Activated CD4-positive, alpha-beta T cell treated with anti-CD3 and anti-CD28 coated beads, Interleukin-2, amount 10 ng/mL, durations not matched to agents 24 days and 14 days (primary cell): ENCODE data around the gene HK2. TPM values are rescaled to one million over a fixed set of nuclear protein-coding genes. Genes with fewer than 3 reads are reported as not detected.
"Not testable (repeated sequence)": the region's sequence is repeated elsewhere in the genome, so short reads cannot be mapped to it uniquely, and the experiment has no call there.

Source experiments
- DNase-seq: peaks from one replicate; pipeline ENCODE4 v3.0.0; 2022
- H3K27ac Mint-ChIP-seq: one replicate; pipeline ENCODE4 v1.8.0; 2022; ENCODE audit warnings: mild to moderate bottlenecking, mixed read lengths
- H3K27me3 Mint-ChIP-seq: one replicate; pipeline ENCODE4 v1.8.0; 2022; ENCODE audit warnings: mixed read lengths
- H3K36me3 Mint-ChIP-seq: one replicate; pipeline ENCODE4 v1.8.0; 2022; ENCODE audit warnings: low read depth, mild to moderate bottlenecking, mixed read lengths
- H3K4me1 Mint-ChIP-seq: one replicate; pipeline ENCODE4 v1.8.0; 2021; ENCODE audit warnings: mixed read lengths
- H3K4me3 Mint-ChIP-seq: one replicate; pipeline ENCODE4 v1.8.0; 2022; ENCODE audit warnings: mild to moderate bottlenecking, moderate library complexity, mixed read lengths
- H3K9me3 Mint-ChIP-seq: one replicate; pipeline ENCODE4 v1.8.0; 2021; ENCODE audit warnings: mixed read lengths
- intact Hi-C: fragments of 100-400 bp; cut with micrococcal nuclease; formaldehyde crosslinking; loops from one replicate; pipeline ENCODE4 v1.15.1; 2023
- total RNA-seq: library from RNA; stranded (reverse); gene quantifications from 2 replicates; pipeline ENCODE4 v1.2.3, GENCODE V29; 2022

HK2 gene
- total RNA-seq, 1 donor from 2014 or later: 118 TPM

- no peak overlapping the region for H3K27ac Mint-ChIP-seq
- peaks cover 20% of the 10 kb centered on the region for H3K27me3 Mint-ChIP-seq
- DNase-seq: no peak
- no peaks in the 10 kb centered on the region for H3K36me3 Mint-ChIP-seq
- H3K4me1 Mint-ChIP-seq: no peaks in the 10 kb centered on the region
- H3K4me3 Mint-ChIP-seq: no peak overlapping the region
- H3K9me3 Mint-ChIP-seq: no peaks in the 10 kb centered on the region
- intact Hi-C loops: no loop called here
Observed at GRCh38 chr2:74822771-74823566, 11.0 kb upstream of the HK2 start.

- Mint-ChIP-seq H3K27ac (no peak overlapping the region), H3K36me3 (no peaks in the 10 kb centered on the region), H3K27me3 (peaks cover 26% of the 10 kb centered on the region), H3K9me3 (no peaks in the 10 kb centered on the region), H3K4me1 (no peaks in the 10 kb centered on the region), H3K4me3 (no peak overlapping the region)
- DNase-seq: no peak
- intact Hi-C loops: no loop called here
Observed at GRCh38 chr2:74824679-74825078, 9.2 kb upstream of the HK2 start.

- Mint-ChIP-seq H3K9me3 (no peaks in the 10 kb centered on the region), H3K27ac (no peak overlapping the region), H3K4me1 (peaks cover 16% of the 10 kb centered on the region), H3K36me3 (peaks cover 4% of the 10 kb centered on the region), H3K27me3 (peaks cover 17% of the 10 kb centered on the region), H3K4me3 (no peak overlapping the region)
- intact Hi-C loops: no loop called here
- no peak for DNase-seq
Observed at GRCh38 chr2:74828543-74828942, 5.4 kb upstream of the HK2 start.

GRCh38 chr2:74831693-74832530 is 2.0 kb upstream of the HK2 start:
- Mint-ChIP-seq H3K9me3 (no peaks in the 10 kb centered on the region), H3K27ac (peak overlapping the region; percentile 31), H3K36me3 (peaks cover 23% of the 10 kb centered on the region), H3K27me3 (peaks cover 10% of the 10 kb centered on the region), H3K4me3 (peak overlapping the region; percentile 20), H3K4me1 (peaks cover 32% of the 10 kb centered on the region)
- intact Hi-C loops: no loop called here
- peak; percentile 64 for DNase-seq

- not testable (repeated sequence) for H3K27me3 Mint-ChIP-seq, H3K9me3 Mint-ChIP-seq
- peak; percentile 83 for DNase-seq
- Mint-ChIP-seq H3K27ac (peak overlapping the region; percentile 97), H3K4me1 (peaks cover 54% of the 10 kb centered on the region), H3K36me3 (peaks cover 36% of the 10 kb centered on the region), H3K4me3 (peak overlapping the region; percentile 96)
- intact Hi-C loops: loop anchor here (2.0 kb wide), 1 partner anchor 42 kb away; no protein-coding TSS in a partner anchor
Observed at GRCh38 chr2:74834234-74834791, 386 bp downstream of the HK2 start.

GRCh38 chr2:74834792-74835755 is 1.1 kb downstream of the HK2 start:
- peaks cover 36% of the 10 kb centered on the region for H3K36me3 Mint-ChIP-seq
- peaks cover 57% of the 10 kb centered on the region for H3K4me1 Mint-ChIP-seq

GRCh38 chr2:74835831-74836674 is 2.1 kb downstream of the HK2 start:
- peak overlapping the region; percentile 70 for H3K27ac Mint-ChIP-seq
- no peaks in the 10 kb centered on the region for H3K27me3 Mint-ChIP-seq
- peaks cover 44% of the 10 kb centered on the region for H3K36me3 Mint-ChIP-seq
- H3K9me3 Mint-ChIP-seq: no peaks in the 10 kb centered on the region
- intact Hi-C loops: loop anchor here (1.0 to 5.0 kb wide), 7 partner anchors 8 to 1449 kb away; partner anchors contain the start of genes ALMS1, POLE4 and SEMA4F
- DNase-seq: peak; percentile 73
- peaks cover 64% of the 10 kb centered on the region for H3K4me1 Mint-ChIP-seq
- peak overlapping the region; percentile 96 for H3K4me3 Mint-ChIP-seq

More at GRCh38 chr2:74834792-74835755, 1.1 kb downstream of the HK2 start:
- Mint-ChIP-seq H3K27ac (peak overlapping the region; percentile 97), H3K4me3 (peak overlapping the region; percentile 96), H3K27me3 (no peaks in the 10 kb centered on the region), H3K9me3 (no peaks in the 10 kb centered on the region)
- peak; percentile 93 for DNase-seq
- intact Hi-C loops: loop anchor here (1.0 to 5.0 kb wide), 5 partner anchors 9 to 1448 kb away; partner anchors contain the start of genes ALMS1 and POLE4

GRCh38 chr2:74836675-74837401 is 2.9 kb downstream of the HK2 start:
- H3K36me3 Mint-ChIP-seq: peaks cover 47% of the 10 kb centered on the region
- peak overlapping the region; percentile 96 for H3K4me3 Mint-ChIP-seq
- no peaks in the 10 kb centered on the region for H3K9me3 Mint-ChIP-seq
- no peak for DNase-seq
- peak overlapping the region; percentile 70 for H3K27ac Mint-ChIP-seq
- H3K27me3 Mint-ChIP-seq: no peaks in the 10 kb centered on the region
- intact Hi-C loops: loop anchor here (1.0 to 5.0 kb wide), 3 partner anchors 12 to 1450 kb away; partner anchors contain the start of genes ALMS1 and SEMA4F
- H3K4me1 Mint-ChIP-seq: peaks cover 67% of the 10 kb centered on the region

- Mint-ChIP-seq H3K27ac (peak overlapping the region; percentile 21), H3K4me3 (peak overlapping the region; percentile 73), H3K27me3 (no peaks in the 10 kb centered on the region), H3K4me1 (peaks cover 88% of the 10 kb centered on the region), H3K9me3 (no peaks in the 10 kb centered on the region), H3K36me3 (peaks cover 33% of the 10 kb centered on the region)
- intact Hi-C loops: loop anchor here (10.0 kb wide), 1 partner anchor 267 kb away; no protein-coding TSS in a partner anchor
- DNase-seq: no peak
Observed at GRCh38 chr2:74841641-74842040, 7.7 kb downstream of the HK2 start.

- intact Hi-C loops: loop anchor here (10.0 kb wide), 1 partner anchor 269 kb away; no protein-coding TSS in a partner anchor
- no peak for DNase-seq
- peaks cover 85% of the 10 kb centered on the region for H3K4me1 Mint-ChIP-seq
Observed at GRCh38 chr2:74843433-74843832, 9.5 kb downstream of the HK2 start.

GRCh38 chr2:74843899-74844298 is 10.0 kb downstream of the HK2 start:
- H3K27ac Mint-ChIP-seq: peak overlapping the region; percentile 80
- peaks cover 22% of the 10 kb centered on the region for H3K36me3 Mint-ChIP-seq
- no peaks in the 10 kb centered on the region for H3K9me3 Mint-ChIP-seq
- no peaks in the 10 kb centered on the region for H3K27me3 Mint-ChIP-seq
- DNase-seq: peak; percentile 86
- intact Hi-C loops: loop anchor here (1.0 to 10.0 kb wide), 2 partner anchors 9 to 269 kb away; no protein-coding TSS in a partner anchor
- H3K4me1 Mint-ChIP-seq: peaks cover 86% of the 10 kb centered on the region
- peak overlapping the region; percentile 81 for H3K4me3 Mint-ChIP-seq

More at GRCh38 chr2:74843433-74843832, 9.5 kb downstream of the HK2 start:
- peak overlapping the region; percentile 80 for H3K27ac Mint-ChIP-seq
- H3K36me3 Mint-ChIP-seq: peaks cover 26% of the 10 kb centered on the region
- H3K9me3 Mint-ChIP-seq: no peaks in the 10 kb centered on the region
- peak overlapping the region; percentile 81 for H3K4me3 Mint-ChIP-seq
- no peaks in the 10 kb centered on the region for H3K27me3 Mint-ChIP-seq
